ENCODE results near the gene DCAF16. TPM values are rescaled to one million over a fixed set of nuclear protein-coding genes. Genes with fewer than 3 reads are reported as not detected.
"Not testable (repeated sequence)": the region's sequence is repeated elsewhere in the genome, so short reads cannot be mapped to it uniquely, and the experiment has no call there.

The DCAF16 gene
- total RNA-seq, 4 donors from 2014 or later: 9.0 to 23.3 (median 16.7) TPM

DNA sequence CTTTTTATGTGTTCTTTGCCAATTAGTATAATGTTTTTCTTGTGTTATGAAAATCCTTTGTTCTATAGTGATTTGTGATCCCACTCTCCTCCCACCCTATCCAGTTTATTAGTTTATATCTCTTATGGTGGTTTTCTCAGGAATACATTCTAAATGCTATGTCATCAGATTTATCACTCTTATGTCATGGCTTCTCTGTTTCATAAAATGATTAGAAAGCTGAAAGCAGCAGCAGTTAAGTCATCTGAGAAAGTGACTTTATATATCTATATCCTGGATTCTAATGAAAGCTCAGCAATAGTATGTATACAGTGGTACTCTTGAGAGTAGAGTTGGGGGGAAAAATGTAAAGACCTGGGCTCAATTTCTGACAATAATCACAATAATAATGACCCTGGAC, 41.4 kb upstream of the DCAF16 start:
- in situ Hi-C loops (cut with MboI; ENCODE audit: low pct_ligation_motif_present in 1 of 4, low pct_unique_long_range_greater_than_20kb in 1 of 4, low sequenced_read_pairs in 3 of 4) (no loop called here), intact Hi-C loops (cut with DNase I; ENCODE audit: low total_unique reads) (no loop called here)

DNA sequence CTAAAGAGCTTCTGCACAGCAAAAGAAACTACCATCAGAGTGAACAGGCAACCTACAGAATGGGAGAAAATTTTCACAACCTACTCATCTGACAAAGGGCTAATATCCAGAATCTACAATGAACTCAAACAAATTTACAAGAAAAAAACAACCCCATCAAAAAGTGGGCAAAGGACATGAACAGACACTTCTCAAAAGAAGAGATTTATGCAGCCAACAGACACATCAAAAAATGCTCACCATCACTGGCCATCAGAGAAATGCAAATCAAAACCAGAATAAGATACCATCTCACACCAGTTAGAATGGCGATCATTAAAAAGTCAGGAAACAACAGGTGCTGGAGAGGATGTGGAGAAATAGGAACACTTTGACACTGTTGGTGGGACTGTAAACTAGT, 39.7 kb upstream of the DCAF16 start:
- H3K36me3 ChIP-seq; H3K4me1 ChIP-seq; H3K27me3 ChIP-seq; DNase-seq; in situ Hi-C loops (cut with MboI; ENCODE audit: low pct_ligation_motif_present in 1 of 4, low pct_unique_long_range_greater_than_20kb in 1 of 4, low sequenced_read_pairs in 3 of 4); intact Hi-C loops (cut with DNase I; ENCODE audit: low total_unique reads); H3K27ac ChIP-seq; H3K9me3 ChIP-seq; H3K4me3 ChIP-seq: not testable (repeated sequence)
- WGBS, 2 donors (ENCODE audit: low coverage in 1 of 2): 95 to 100% methylated on average over 1 of the region's 1 CpG

More for the DNA sequence above, 41.4 kb upstream of the DCAF16 start:
- TF ChIP-seq POLR2A (IDR thresholded peaks at IDR 0.05): no peak
- TF ChIP-seq EP300 (IDR thresholded peaks at IDR 0.05; ENCODE audit: low read depth): no peak
- no peak for TF ChIP-seq POLR2AphosphoS5 (IDR thresholded peaks at IDR 0.05)
- TF ChIP-seq, protein P1, sequence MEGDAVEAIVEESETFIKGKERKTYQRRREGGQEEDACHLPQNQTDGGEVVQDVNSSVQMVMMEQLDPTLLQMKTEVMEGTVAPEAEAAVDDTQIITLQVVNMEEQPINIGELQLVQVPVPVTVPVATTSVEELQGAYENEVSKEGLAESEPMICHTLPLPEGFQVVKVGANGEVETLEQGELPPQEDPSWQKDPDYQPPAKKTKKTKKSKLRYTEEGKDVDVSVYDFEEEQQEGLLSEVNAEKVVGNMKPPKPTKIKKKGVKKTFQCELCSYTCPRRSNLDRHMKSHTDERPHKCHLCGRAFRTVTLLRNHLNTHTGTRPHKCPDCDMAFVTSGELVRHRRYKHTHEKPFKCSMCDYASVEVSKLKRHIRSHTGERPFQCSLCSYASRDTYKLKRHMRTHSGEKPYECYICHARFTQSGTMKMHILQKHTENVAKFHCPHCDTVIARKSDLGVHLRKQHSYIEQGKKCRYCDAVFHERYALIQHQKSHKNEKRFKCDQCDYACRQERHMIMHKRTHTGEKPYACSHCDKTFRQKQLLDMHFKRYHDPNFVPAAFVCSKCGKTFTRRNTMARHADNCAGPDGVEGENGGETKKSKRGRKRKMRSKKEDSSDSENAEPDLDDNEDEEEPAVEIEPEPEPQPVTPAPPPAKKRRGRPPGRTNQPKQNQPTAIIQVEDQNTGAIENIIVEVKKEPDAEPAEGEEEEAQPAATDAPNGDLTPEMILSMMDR (IDR thresholded peaks at IDR 0.05): no peak
- H3K27ac ChIP-seq: no peak overlapping the region
- H3K9me3 ChIP-seq: no peaks in the 10 kb centered on the region
- no peaks in the 10 kb centered on the region for H3K27me3 ChIP-seq
- no peaks in the 10 kb centered on the region for H3K36me3 ChIP-seq
- no peak for DNase-seq
- H3K4me3 ChIP-seq: no peak overlapping the region
- H3K4me1 ChIP-seq: no peaks in the 10 kb centered on the region

DNA sequence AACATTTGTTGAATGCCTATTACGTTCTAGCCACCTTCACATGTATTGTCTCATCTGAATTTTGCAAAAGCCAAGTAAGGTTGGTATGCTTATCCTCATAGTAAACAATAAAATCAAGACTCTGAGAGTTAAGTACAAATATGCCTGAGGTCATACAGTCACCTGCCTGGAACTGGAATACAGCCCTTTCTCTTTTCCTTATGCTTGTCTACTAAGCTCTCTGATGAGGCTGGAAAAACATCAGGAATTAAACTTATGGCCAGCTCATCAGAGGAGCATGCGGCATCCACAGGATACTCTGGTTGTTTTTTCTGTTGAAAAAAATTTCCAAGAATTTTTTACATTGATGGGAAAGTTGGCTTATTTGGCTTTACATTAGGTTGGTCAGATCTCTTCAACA, 35.7 kb upstream of the DCAF16 start:
- Histone ChIP-seq H3K27ac (no peak overlapping the region), H3K4me3 (no peak overlapping the region), H3K27me3 (no peaks in the 10 kb centered on the region), H3K9me3 (no peaks in the 10 kb centered on the region), H3K36me3 (no peaks in the 10 kb centered on the region), H3K4me1 (no peaks in the 10 kb centered on the region)
- no peak for DNase-seq
- 94 to 100% methylated on average over 1 to 2 of the region's 2 CpGs for WGBS, 2 donors (ENCODE audit: low coverage in 1 of 2)
- in situ Hi-C loops (cut with MboI; ENCODE audit: low pct_ligation_motif_present in 1 of 4, low pct_unique_long_range_greater_than_20kb in 1 of 4, low sequenced_read_pairs in 3 of 4): loop anchor here in 2 of 4 donors (25.0 kb wide), 2 partner anchors 516 to 741 kb away; no protein-coding TSS in a partner anchor
- TF ChIP-seq EP300 (IDR thresholded peaks at IDR 0.05; ENCODE audit: low read depth): no peak
- TF ChIP-seq, protein P1 (IDR thresholded peaks at IDR 0.05): no peak
- no peak for TF ChIP-seq POLR2A (IDR thresholded peaks at IDR 0.05)
- TF ChIP-seq POLR2AphosphoS5 (IDR thresholded peaks at IDR 0.05): no peak
- intact Hi-C loops (cut with DNase I; ENCODE audit: low total_unique reads): no loop called here

DNA sequence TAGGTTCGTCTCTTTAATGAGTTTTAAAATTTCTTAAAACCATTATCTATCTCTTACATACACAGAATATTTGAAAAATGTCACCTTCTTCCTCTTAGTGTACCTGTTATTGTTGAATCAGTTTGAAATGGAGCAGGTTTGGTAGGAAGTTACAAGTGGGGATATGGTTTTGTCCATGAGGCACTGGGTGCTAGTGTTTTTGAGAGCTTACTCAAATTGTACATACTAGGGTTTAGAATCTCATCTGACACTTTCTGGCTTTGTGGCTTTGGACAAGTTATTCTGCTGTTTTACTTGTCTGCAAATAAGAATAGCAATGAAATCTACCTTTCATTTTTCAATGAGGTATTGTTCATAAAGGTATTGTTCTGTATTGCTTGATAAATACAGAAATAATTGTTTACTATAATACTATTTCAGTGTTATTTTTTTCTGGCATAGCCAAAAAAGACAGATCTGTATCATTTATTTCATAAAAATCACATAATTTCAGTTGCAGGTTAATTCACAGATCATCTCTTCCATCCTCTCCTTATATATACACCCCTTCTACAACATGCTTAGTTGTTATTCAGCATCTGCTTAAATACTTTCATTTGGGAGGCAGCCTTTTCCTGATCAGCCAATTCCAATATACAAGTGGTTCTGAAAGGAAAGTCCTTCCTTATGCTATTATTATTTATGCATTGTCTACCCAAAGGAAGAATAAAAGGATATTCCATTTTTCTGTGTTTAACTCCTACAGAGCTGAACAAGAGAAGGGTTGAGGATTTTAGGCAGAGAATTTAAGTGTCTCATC, 13.5 kb upstream of the DCAF16 start:
- intact Hi-C loops (cut with DNase I; ENCODE audit: low total_unique reads): no loop called here
- in situ Hi-C loops (cut with MboI; ENCODE audit: low pct_ligation_motif_present in 1 of 4, low pct_unique_long_range_greater_than_20kb in 1 of 4, low sequenced_read_pairs in 3 of 4): loop anchor here in 3 of 4 donors (25.0 kb wide), 3 partner anchors 237 to 763 kb away; partner anchors contain the start of gene LAP3 (in 1 of the 3)
- H3K27me3 ChIP-seq: no peaks in the 10 kb centered on the region
- no peak for DNase-seq
- H3K9me3 ChIP-seq: no peaks in the 10 kb centered on the region
- H3K27ac ChIP-seq: no peak overlapping the region
- 75 to 79% methylated on average over 1 of the region's 1 CpG for WGBS, 2 donors (ENCODE audit: low coverage in 1 of 2)
- no peaks in the 10 kb centered on the region for H3K36me3 ChIP-seq
- H3K4me3 ChIP-seq: no peak overlapping the region
- TF ChIP-seq EP300 (IDR thresholded peaks at IDR 0.05; ENCODE audit: low read depth) (no peak), POLR2AphosphoS5 (IDR thresholded peaks at IDR 0.05) (no peak), POLR2A (IDR thresholded peaks at IDR 0.05) (no peak)
- TF ChIP-seq, protein P1 (IDR thresholded peaks at IDR 0.05): no peak
- H3K4me1 ChIP-seq: no peaks in the 10 kb centered on the region

Measured in transverse colon (tissue), 4 donors.